Activated CD8-positive, alpha-beta memory T cell treated with anti-CD3 and anti-CD28 coated beads for 48 hours (primary cell): Measurements from ENCODE around the gene ARHGEF4.

ENCODE experiments used
- DNase-seq, 3 experiments: peaks; one replicate each; pipeline ENCODE4 v3.0.0-alpha.2; 2020; ENCODE audit warnings: low read depth in 2 of 3, low spot score in 2 of 3

Gene ARHGEF4

DNA sequence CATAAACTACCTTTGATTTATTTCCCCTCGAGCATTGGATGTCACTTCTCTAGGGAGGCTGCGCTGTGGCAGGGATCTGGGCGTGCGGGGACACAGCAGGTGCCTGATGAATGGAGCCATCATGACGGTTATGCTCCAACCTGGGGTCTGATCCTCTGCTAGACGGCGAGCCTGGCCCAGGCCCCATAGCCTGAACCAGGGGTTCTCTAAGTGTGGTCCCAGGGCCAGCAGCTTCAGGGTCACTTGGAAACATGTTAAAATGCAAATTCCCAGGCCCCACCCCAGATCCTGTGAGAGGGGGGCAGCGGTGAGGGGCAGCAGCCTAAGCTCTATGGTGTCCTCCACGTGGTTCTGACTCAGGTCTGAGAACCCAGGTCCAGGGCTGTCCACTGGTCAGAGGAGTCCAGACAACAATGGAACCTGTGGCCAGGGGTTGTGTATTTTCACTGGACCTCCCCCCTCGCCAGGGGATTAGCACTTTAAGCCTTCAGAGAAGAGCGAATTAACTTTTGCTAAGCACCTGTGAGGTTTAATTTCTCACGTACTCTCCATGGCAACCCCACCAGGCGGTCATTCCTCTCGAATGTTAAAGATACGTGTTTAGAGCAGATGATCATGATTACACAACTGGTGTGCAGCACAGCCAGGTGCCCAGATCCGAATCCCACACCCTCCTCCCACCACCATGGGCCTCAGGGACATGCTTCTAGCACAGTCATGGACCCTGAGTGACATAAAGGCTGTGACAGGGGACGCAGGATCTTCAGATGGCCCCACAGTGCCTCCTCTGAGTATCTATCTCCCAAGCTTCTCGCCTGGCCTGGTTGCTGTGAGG is 1.6 kb upstream of the ARHGEF4 start:
- DNase-seq, result no peak

DNA sequence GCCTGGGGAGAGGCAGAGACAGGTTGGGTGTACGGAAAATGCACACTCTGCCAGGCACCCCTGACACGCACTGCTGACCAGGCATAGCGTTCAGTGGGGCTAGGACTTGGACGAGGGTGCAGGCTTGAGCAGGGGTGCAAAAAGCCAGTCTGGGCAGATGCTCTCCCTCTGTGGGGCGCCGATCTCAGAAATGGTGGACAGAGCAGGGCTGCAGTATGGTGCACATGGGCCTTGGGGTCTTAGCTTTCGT is 1.0 kb upstream of the ARHGEF4 start:
- no peak for DNase-seq

- DNase-seq, result no peak
Observed at GRCh38 chr2:130837175-130837810, 579 bp downstream of the ARHGEF4 start.

- DNase-seq, result no peak
Observed at GRCh38 chr2:130837811-130838565, 1.3 kb downstream of the ARHGEF4 start.

DNA sequence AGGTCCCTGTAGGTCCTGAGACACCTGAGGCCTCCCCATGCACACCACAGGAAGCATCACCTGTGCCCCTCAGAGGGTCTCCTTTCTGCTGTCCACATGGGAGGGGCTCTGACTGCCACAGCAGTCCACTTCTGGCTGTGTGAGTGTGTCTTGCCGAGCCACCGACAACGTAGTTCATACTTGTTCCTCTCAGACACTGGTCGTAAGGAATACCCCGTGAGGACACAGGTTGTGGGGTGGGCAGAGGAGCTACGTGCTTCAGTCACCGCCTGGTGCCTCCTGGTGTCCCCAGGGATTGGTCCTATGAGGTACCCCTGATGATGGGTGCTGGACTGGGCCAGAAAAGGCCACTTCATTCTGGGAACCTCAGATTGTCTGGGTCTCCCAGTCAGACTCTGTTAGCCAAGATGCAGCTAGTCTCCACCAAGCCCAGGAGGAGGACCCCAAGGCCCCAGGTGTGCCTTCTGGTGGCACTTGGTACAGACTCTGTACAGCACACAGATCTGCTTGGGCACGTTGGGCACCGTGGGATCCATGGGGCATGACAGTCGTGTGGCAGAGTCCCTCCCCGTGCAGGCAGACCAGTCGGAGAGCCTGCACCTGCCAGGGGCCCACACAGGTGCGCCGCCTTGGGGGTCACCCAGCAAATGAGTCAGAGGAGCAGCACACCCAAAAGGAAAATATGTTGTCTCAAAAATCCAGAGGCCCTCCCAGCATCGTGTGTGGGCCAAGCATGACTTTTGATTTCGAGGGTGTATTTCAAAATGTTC is 2.5 kb downstream of the ARHGEF4 start:
- DNase-seq, result no peak

DNA sequence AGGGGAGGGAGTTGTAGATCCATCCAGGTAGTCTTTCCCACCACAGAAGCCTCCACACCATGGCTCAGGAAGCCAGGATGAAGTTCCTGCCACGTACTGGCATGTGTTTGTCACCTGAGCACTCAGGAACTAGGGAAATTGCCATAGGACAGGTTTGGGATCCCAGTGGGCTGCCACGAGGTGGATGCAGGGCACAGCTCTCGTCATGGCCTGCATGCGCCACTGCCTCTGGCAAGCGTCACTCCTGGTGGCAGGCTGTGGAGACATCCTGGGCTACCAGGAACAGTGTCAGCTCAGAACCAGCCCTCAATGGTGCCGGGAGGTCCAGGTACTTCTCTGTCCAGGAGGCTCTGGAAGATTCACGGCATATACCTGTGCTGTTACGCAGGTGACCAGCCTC is 3.8 kb downstream of the ARHGEF4 start:
- DNase-seq, result no peak

GRCh38 chr2:130841741-130842365 is 5.1 kb downstream of the ARHGEF4 start:
- no peak for DNase-seq

GRCh38 chr2:130842770-130843169 is 6.1 kb downstream of the ARHGEF4 start:
- no peak for DNase-seq

- no peak for DNase-seq
Observed at GRCh38 chr2:130843321-130843985, 6.7 kb downstream of the ARHGEF4 start.

GRCh38 chr2:130844161-130844560 is 7.4 kb downstream of the ARHGEF4 start:
- DNase-seq, result no peak

GRCh38 chr2:130845505-130846085 is 8.9 kb downstream of the ARHGEF4 start:
- DNase-seq, result no peak

DNA sequence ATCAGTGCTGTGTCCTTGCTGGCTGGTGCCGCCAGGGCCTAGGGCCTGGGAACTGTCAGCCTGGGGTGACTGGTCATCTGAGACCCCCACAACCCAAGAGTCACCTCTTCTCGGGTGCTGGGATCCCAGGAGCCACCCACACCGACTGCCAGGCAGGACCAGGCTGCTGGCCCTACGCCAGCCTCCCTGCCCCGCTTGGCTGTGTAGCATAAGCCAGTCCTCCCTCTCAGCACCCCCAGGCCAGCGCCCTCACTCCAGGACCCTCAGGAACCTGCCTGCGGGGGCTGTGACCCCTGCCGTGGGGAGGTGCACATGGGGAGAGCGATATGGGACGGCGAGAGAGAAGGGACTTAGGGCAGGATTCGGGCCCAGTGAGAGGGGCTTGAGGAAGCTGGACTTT is 9.5 kb downstream of the ARHGEF4 start:
- no peak for DNase-seq

- DNase-seq, result no peak
Observed at GRCh38 chr2:130846686-130847375, 10.1 kb downstream of the ARHGEF4 start.

GRCh38 chr2:130847776-130848525 is 11.2 kb downstream of the ARHGEF4 start:
- DNase-seq, result no peak

- no peak for DNase-seq
Observed at GRCh38 chr2:130848526-130849210, 12.0 kb downstream of the ARHGEF4 start.

- no peak for DNase-seq
Observed at GRCh38 chr2:130849896-130850787, 13.4 kb downstream of the ARHGEF4 start.
